NCI-H1105 treated with DMSO at 0.1 percent for 48 hours (cell line): ENCODE data around the gene CBL.
"Not testable (repeated sequence)": the region's sequence is repeated elsewhere in the genome, so short reads cannot be mapped to it uniquely, and the experiment has no call there.

Experiments
- DNase-seq: peaks from one replicate; lab custom pipeline; 2025; lab: John Stamatoyannopoulos, UW

Gene CBL

GRCh38 chr11:119205574-119206510, at the start of gene CBL:
CBL (plus strand) TSS chr11:119206339; CDS start chr11:119206418, 79 bp downstream.
- DNase-seq: peak; percentile 96

GRCh38 chr11:119156496-119156895, 49.6 kb upstream of the CBL start:
- no peak for DNase-seq

- DNase-seq: no peak
Measured at GRCh38 chr11:119157063-119157462, 49.1 kb upstream of the CBL start.

- DNase-seq: no peak
Measured at GRCh38 chr11:119158467-119158866, 47.7 kb upstream of the CBL start.

- no peak for DNase-seq
Measured at GRCh38 chr11:119160151-119160550, 46.0 kb upstream of the CBL start.

- DNase-seq: no peak
Measured at GRCh38 chr11:119161871-119162270, 44.3 kb upstream of the CBL start.

GRCh38 chr11:119166368-119167076, 39.6 kb upstream of the CBL start:
- DNase-seq: no peak

GRCh38 chr11:119167077-119167458, 39.1 kb upstream of the CBL start:
- DNase-seq: not testable (repeated sequence)

GRCh38 chr11:119167933-119168332, 38.2 kb upstream of the CBL start:
- DNase-seq: no peak

- DNase-seq: no peak
Measured at GRCh38 chr11:119168471-119169281, 37.5 kb upstream of the CBL start, which contains the start of gene NLRX1. NLRX1 (plus strand) TSS chr11:119168725; CDS start chr11:119171404, 2,679 bp downstream.

GRCh38 chr11:119169282-119169719, 36.8 kb upstream of the CBL start:
- DNase-seq: no peak

GRCh38 chr11:119172513-119172912, 33.6 kb upstream of the CBL start:
- no peak for DNase-seq

GRCh38 chr11:119173453-119173852, 32.7 kb upstream of the CBL start:
- DNase-seq: no peak

- DNase-seq: no peak
Measured at GRCh38 chr11:119175493-119176077, 30.6 kb upstream of the CBL start.

- no peak for DNase-seq
Measured at GRCh38 chr11:119178166-119178680, 27.9 kb upstream of the CBL start.

GRCh38 chr11:119179342-119179741, 26.8 kb upstream of the CBL start:
- no peak for DNase-seq

GRCh38 chr11:119179983-119180382, 26.2 kb upstream of the CBL start:
- peak; percentile 98 for DNase-seq

GRCh38 chr11:119180729-119181676, 25.1 kb upstream of the CBL start:
- no peak for DNase-seq

- DNase-seq: peak; percentile 54
Measured at GRCh38 chr11:119181677-119182412, 24.3 kb upstream of the CBL start.

- not testable (repeated sequence) for DNase-seq
Measured at GRCh38 chr11:119184399-119184798, 21.7 kb upstream of the CBL start.
